ENCODE data around the gene STXBP4. TPM values are rescaled to one million over a fixed set of nuclear protein-coding genes. Genes with fewer than 3 reads are reported as not detected.
A peak's percentile ranks its signal among the peaks of the same experiment; 100 is the strongest.
"Not testable (repeated sequence)": the region's sequence is repeated elsewhere in the genome, so short reads cannot be mapped to it uniquely, and the experiment has no call there.

Gene STXBP4
- total and polyA plus RNA-seq, 7 experiments from 2014 or later = 3.2 to 12.1 (median 8.6) TPM

DNA sequence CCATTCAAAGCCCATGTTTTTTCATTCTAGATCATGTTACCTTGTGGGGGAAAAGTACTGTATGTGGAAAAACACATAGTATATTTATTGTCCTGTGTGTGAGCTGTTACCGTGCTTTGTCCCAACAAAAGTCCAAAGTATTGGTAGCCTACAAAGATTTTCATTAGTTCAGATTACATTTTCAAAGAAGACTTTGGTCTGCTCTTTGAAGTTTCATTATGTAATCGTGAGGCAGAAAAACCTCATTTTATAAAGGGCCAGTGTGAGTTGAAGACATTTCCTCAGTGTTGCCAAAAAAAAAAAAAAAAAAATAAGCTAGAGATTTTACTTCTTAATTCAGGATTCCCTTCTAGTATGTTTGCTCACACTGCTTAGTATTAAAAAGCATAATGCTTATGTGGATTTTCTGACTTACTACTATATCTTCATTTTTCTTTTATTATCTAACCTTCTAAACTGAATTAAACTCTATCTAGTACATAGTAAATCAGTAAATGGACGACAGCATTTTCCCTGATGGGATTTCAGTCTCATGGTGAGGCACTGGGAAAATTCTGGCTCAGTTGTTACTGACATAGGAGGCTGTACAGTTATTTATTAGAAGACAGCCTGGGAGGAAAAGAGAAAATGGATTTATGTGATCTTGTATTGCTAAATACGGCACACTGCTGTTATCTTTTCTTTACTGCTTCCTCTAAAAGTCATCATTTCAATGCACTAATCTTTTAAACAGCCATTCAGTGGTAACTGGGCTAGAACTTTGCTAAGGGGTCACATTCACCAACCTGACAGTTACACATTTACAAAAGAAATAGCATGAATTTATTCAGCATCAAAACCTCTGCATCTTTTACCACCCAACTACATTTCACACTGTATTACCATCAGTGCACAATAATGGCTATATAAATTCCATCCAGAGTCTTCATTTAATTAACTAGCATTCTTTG lies 100.6 kb downstream of the STXBP4 start:
- Histone ChIP-seq H3K27me3 (ENCODE audit: control insufficient read depth in 2 of 2, insufficient read depth in 2 of 2, low read length in 2 of 2) (no peaks in the 10 kb centered on the region), H3K4me3 (ENCODE audit: low read length) (no peak overlapping the region), H3K4me1 (ENCODE audit: control insufficient read depth in 2 of 2, insufficient read depth in 2 of 2, low read length in 2 of 2) (no peaks in the 10 kb centered on the region), H3K9me3 (ENCODE audit: control insufficient read depth in 2 of 3, low read length in 3 of 3) (no peaks in the 10 kb centered on the region), H3K36me3 (ENCODE audit: control insufficient read depth in 2 of 3, insufficient read depth in 3 of 3, low read length in 3 of 3) (no peaks in the 10 kb centered on the region), H3K27ac (ENCODE audit: low read depth, low read length) (no peak overlapping the region)
- ChIA-PET CTCF (no interaction called here), POLR2A (no interaction called here)
- no peak for DNase-seq
- peaks cover 0 to 4% (median 0%) of the 10 kb centered on the region in 5 donors for H3K27me3 Mint-ChIP-seq
- intact Hi-C loops (cut with micrococcal nuclease) = no loop called here
- H3K9me3 Mint-ChIP-seq = no peaks in the 10 kb centered on the region
- peaks cover 0 to 6% (median 0%) of the 10 kb centered on the region in 7 donors for H3K4me1 Mint-ChIP-seq
- ATAC-seq = no peak
- no peak overlapping the region for H3K27ac Mint-ChIP-seq
- no peak overlapping the region for H3K4me3 Mint-ChIP-seq
- peaks cover 0 to 4% (median 4%) of the 10 kb centered on the region in 5 donors for H3K36me3 Mint-ChIP-seq

DNA sequence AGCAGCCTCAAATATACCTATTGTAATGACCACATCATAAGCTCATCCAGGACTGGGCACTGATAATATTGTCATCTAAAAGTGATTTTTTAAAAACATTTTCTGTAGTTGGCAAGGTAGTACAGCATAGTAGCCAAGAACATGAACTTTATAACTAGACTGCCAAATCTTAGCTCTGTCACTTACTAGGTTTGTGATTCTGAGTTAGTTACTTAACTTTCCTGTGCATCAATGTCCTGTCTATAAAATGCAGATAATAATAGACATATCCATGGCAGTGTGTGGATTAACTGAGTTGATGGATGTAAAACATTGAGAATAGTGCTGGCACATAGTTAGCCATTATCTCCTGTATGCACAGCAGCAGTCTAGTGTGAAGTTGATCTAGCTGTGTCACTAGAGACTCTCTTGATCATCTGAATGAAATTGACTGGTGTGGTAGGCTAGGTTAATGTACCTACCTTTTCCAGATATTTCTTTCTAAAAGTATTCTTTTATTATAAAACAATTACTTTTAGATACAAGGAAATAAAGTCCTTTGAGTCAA lies 101.5 kb downstream of the STXBP4 start:
- ChIA-PET POLR2A (no interaction called here), CTCF (no interaction called here)
- Histone ChIP-seq H3K36me3 (ENCODE audit: control insufficient read depth in 2 of 3, insufficient read depth in 3 of 3, low read length in 3 of 3) (no peaks in the 10 kb centered on the region), H3K4me3 (ENCODE audit: low read length) (no peak overlapping the region), H3K4me1 (ENCODE audit: control insufficient read depth in 2 of 2, insufficient read depth in 2 of 2, low read length in 2 of 2) (no peaks in the 10 kb centered on the region), H3K27ac (ENCODE audit: low read depth, low read length) (no peak overlapping the region), H3K9me3 (ENCODE audit: control insufficient read depth in 2 of 3, low read length in 3 of 3) (no peaks in the 10 kb centered on the region), H3K27me3 (ENCODE audit: control insufficient read depth in 2 of 2, insufficient read depth in 2 of 2, low read length in 2 of 2) (no peaks in the 10 kb centered on the region)
- H3K4me3 Mint-ChIP-seq = no peak overlapping the region
- peaks cover 0 to 1% (median 0%) of the 10 kb centered on the region in 5 donors for H3K27me3 Mint-ChIP-seq
- intact Hi-C loops (cut with micrococcal nuclease) = no loop called here
- no peak for DNase-seq
- ATAC-seq = no peak
- H3K36me3 Mint-ChIP-seq = peaks cover 0 to 5% (median 4%) of the 10 kb centered on the region in 5 donors
- peaks cover 0 to 6% (median 0%) of the 10 kb centered on the region in 7 donors for H3K4me1 Mint-ChIP-seq
- H3K9me3 Mint-ChIP-seq = no peaks in the 10 kb centered on the region
- no peak overlapping the region for H3K27ac Mint-ChIP-seq

DNA sequence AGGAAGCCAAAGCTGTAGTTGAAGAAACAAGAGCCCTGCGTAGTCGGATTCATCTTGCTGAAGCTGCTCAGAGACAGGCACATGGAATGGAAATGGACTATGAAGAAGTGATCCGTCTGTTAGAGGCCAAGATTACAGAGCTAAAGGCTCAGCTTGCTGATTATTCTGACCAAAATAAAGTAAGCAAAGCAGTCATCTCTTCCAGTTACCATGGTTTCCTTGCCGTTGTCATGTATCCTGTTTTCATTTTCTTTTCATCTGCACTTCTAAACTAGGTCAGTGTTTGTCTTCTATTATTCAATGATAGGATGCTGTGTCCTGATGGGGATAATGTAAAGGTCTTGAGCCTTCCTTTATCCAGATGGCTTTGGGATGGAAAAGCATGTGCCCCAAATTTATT lies 104.3 kb downstream of the STXBP4 start:
- POLR2A ChIA-PET = no interaction called here
- Histone ChIP-seq H3K4me3 (ENCODE audit: low read length) (no peak overlapping the region), H3K27ac (ENCODE audit: low read depth, low read length) (no peak overlapping the region), H3K9me3 (ENCODE audit: control insufficient read depth in 2 of 3, low read length in 3 of 3) (no peaks in the 10 kb centered on the region), H3K4me1 (ENCODE audit: control insufficient read depth in 2 of 2, insufficient read depth in 2 of 2, low read length in 2 of 2) (no peaks in the 10 kb centered on the region), H3K36me3 (ENCODE audit: control insufficient read depth in 2 of 3, insufficient read depth in 3 of 3, low read length in 3 of 3) (no peaks in the 10 kb centered on the region), H3K27me3 (ENCODE audit: control insufficient read depth in 2 of 2, insufficient read depth in 2 of 2, low read length in 2 of 2) (no peaks in the 10 kb centered on the region)
- H3K4me3 Mint-ChIP-seq = no peak overlapping the region
- CTCF ChIA-PET = no interaction called here
- ATAC-seq = peak; percentile 59
- H3K4me1 Mint-ChIP-seq = peaks cover 0 to 6% (median 0%) of the 10 kb centered on the region in 7 donors
- no peak for DNase-seq
- H3K36me3 Mint-ChIP-seq = peaks cover 1 to 27% (median 18%) of the 10 kb centered on the region in 5 donors
- no peaks in the 10 kb centered on the region for H3K9me3 Mint-ChIP-seq
- peak overlapping the region in 1 of 9 donors; percentile 72 for H3K27ac Mint-ChIP-seq
- no peaks in the 10 kb centered on the region for H3K27me3 Mint-ChIP-seq
- intact Hi-C loops (cut with micrococcal nuclease) = no loop called here

DNA sequence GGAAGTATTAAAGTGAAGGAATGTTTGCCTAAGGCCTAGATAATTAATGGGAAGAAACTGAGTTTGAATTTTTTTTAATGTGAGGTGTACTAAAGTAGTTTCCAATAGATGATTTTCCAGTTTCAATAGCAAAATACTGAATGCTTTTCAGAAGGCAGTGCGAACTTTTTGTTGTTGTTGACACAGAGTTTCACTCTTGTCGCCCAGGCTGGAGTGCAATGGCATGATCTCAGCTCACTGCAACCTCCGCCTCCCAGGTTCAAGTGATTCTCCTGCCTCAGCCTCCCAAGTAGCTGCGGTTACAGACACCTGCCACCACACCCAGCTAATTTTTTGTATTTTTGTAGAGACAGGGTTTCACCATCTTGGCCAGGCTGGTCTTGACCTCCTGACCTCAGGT lies 104.9 kb downstream of the STXBP4 start:
- H3K27me3 ChIP-seq (ENCODE audit: control insufficient read depth in 2 of 2, insufficient read depth in 2 of 2, low read length in 2 of 2); H3K36me3 ChIP-seq (ENCODE audit: control insufficient read depth in 2 of 3, insufficient read depth in 3 of 3, low read length in 3 of 3); DNase-seq; H3K27me3 Mint-ChIP-seq; POLR2A ChIA-PET; H3K4me3 ChIP-seq (ENCODE audit: low read length); H3K4me1 Mint-ChIP-seq; H3K4me3 Mint-ChIP-seq; H3K9me3 ChIP-seq (ENCODE audit: control insufficient read depth in 2 of 3, low read length in 3 of 3); H3K4me1 ChIP-seq (ENCODE audit: control insufficient read depth in 2 of 2, insufficient read depth in 2 of 2, low read length in 2 of 2); H3K9me3 Mint-ChIP-seq; CTCF ChIA-PET; intact Hi-C loops (cut with micrococcal nuclease); H3K27ac ChIP-seq (ENCODE audit: low read depth, low read length); ATAC-seq: not testable (repeated sequence)
- H3K27ac Mint-ChIP-seq = peak overlapping the region in 1 of 9 donors; percentile 72
- H3K36me3 Mint-ChIP-seq = peaks cover 1 to 32% (median 22%) of the 10 kb centered on the region in 5 donors

DNA sequence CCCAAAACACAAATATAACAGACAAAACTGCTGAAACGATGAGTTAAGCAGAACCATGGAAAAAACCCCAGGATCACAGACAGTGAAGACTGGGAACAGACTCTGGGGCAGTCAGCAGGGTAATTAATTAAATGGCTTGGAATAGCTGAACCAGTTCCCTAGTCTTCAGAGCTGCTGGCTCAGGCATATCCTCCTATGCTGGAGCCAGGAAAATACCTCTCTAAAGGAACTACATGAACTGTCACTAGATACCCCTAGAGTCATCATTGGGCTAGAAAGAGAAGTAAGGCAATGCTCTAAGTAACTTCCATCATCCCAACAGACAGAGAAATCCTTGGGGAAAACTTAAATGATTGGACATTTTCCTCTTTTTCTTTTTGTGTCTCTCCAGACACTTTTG lies 113.0 kb downstream of the STXBP4 start:
- Mint-ChIP-seq H3K4me1 (no peaks in the 10 kb centered on the region), H3K9me3 (peaks cover 0 to 2% (median 0%) of the 10 kb centered on the region in 11 donors), H3K4me3 (no peak overlapping the region), H3K36me3 (peaks cover 0 to 64% (median 29%) of the 10 kb centered on the region in 5 donors), H3K27ac (no peak overlapping the region), H3K27me3 (no peaks in the 10 kb centered on the region)
- DNase-seq = no peak
- intact Hi-C loops (cut with micrococcal nuclease) = no loop called here
- Histone ChIP-seq H3K4me1 (ENCODE audit: control insufficient read depth in 2 of 2, insufficient read depth in 2 of 2, low read length in 2 of 2) (no peaks in the 10 kb centered on the region), H3K27ac (ENCODE audit: low read depth, low read length) (no peak overlapping the region), H3K4me3 (ENCODE audit: low read length) (no peak overlapping the region), H3K27me3 (ENCODE audit: control insufficient read depth in 2 of 2, insufficient read depth in 2 of 2, low read length in 2 of 2) (no peaks in the 10 kb centered on the region), H3K36me3 (ENCODE audit: control insufficient read depth in 2 of 3, insufficient read depth in 3 of 3, low read length in 3 of 3) (no peaks in the 10 kb centered on the region), H3K9me3 (ENCODE audit: control insufficient read depth in 2 of 3, low read length in 3 of 3) (no peaks in the 10 kb centered on the region)
- ATAC-seq = no peak
- ChIA-PET POLR2A (no interaction called here), CTCF (interaction anchor here (0.6 kb wide), 1 partner anchor 9 kb away, joined by 3 read pairs; no protein-coding TSS in a partner anchor)

DNA sequence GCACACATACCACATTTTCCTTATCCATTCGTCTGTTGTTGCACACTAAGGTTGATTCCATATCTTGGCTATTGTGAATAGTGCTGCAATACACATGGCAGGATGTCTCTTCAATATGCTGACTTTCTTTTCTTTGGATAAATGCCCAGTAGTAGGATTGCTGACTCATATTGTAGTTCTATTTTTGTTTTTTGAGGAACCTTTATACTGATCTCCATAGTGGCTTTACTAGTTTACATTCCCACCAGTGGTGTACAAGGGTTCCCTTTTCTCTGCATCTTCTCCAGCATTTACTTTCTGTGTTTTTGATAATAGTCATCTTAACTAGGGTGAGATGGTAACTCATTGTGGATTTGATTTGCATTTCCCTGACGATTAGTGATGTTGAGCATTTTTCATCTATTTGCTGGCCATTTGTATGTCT lies 118.1 kb downstream of the STXBP4 start:
- peaks cover 0 to 2% (median 0%) of the 10 kb centered on the region in 11 donors for H3K9me3 Mint-ChIP-seq
- POLR2A ChIA-PET = no interaction called here
- Histone ChIP-seq H3K27me3 (ENCODE audit: control insufficient read depth in 2 of 2, insufficient read depth in 2 of 2, low read length in 2 of 2) (no peaks in the 10 kb centered on the region), H3K4me1 (ENCODE audit: control insufficient read depth in 2 of 2, insufficient read depth in 2 of 2, low read length in 2 of 2) (peaks cover 0 to 20% of the 10 kb centered on the region in 2 donors), H3K27ac (ENCODE audit: low read depth, low read length) (no peak overlapping the region), H3K9me3 (ENCODE audit: control insufficient read depth in 2 of 3, low read length in 3 of 3) (no peaks in the 10 kb centered on the region), H3K4me3 (ENCODE audit: low read length) (no peak overlapping the region), H3K36me3 (ENCODE audit: control insufficient read depth in 2 of 3, insufficient read depth in 3 of 3, low read length in 3 of 3) (no peaks in the 10 kb centered on the region)
- DNase-seq (no peak), ATAC-seq (peak; percentile 57)
- H3K27me3 Mint-ChIP-seq = no peaks in the 10 kb centered on the region
- H3K27ac Mint-ChIP-seq = no peak overlapping the region
- no peak overlapping the region for H3K4me3 Mint-ChIP-seq
- H3K36me3 Mint-ChIP-seq = peaks cover 0 to 53% (median 26%) of the 10 kb centered on the region in 5 donors
- intact Hi-C loops (cut with micrococcal nuclease) = no loop called here
- H3K4me1 Mint-ChIP-seq = peaks cover 0 to 13% (median 0%) of the 10 kb centered on the region in 7 donors
- CTCF ChIA-PET = no interaction called here
